Fibroblast of skin of scalp (primary cell): ENCODE measurements around the gene DNAJA2.

Experiments
- DNase-seq: peaks from one replicate; pipeline ENCODE4 v3.0.0-alpha.2; 2013

Gene DNAJA2

DNA sequence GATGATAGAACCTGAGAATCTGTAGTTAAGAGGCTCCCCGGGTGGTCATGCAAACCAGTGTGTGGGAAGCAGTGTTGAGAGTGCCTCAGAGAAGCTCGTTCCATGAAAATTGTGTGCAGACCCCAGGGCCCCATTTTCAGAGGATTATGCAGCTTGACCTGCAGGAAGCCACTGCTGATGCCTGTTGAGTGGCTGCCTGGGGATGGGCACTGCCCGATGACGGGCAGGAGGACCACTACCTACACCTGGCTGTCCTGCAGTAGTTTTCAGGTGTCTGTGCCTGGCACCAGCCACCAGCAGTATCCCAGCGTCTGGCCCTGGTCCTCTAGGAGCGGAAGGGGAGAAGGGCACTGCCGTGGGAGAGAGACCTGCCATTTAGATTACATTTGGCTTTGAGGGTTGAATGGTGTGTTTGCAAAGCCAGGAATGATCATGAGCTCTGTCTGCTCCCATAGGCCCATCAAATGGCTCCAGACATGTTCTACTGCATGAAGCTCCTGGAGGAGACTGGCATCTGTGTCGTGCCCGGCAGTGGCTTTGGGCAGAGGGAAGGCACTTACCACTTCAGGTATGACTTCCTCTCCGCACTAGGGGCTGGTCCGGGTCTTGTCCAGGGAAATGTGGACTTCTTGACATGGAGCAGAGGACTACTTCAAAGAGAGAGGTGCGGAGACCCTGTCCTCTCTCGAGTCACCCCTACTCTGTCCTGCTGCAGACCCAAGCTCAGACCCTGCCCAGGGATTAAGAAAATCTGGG is 46.8 kb downstream of the DNAJA2 start:
- no peak for DNase-seq

DNA sequence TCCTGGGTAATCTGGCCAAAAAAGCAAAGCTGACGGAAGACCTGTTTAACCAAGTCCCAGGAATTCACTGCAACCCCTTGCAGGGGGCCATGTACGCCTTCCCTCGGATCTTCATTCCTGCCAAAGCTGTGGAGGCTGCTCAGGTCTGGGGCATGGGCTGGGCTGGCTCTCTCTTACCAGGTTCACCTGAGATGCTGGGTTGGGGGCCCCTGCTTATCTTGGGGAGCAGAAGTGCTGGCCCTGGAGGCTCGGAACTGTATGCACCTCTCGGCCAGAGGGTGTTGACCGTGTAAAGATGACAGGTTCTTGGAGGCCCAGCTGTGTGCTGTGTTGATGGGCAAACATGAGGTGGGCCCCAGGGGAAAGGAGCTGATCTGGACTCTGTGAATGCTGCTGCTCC is 49.1 kb downstream of the DNAJA2 start:
- no peak for DNase-seq

DNA sequence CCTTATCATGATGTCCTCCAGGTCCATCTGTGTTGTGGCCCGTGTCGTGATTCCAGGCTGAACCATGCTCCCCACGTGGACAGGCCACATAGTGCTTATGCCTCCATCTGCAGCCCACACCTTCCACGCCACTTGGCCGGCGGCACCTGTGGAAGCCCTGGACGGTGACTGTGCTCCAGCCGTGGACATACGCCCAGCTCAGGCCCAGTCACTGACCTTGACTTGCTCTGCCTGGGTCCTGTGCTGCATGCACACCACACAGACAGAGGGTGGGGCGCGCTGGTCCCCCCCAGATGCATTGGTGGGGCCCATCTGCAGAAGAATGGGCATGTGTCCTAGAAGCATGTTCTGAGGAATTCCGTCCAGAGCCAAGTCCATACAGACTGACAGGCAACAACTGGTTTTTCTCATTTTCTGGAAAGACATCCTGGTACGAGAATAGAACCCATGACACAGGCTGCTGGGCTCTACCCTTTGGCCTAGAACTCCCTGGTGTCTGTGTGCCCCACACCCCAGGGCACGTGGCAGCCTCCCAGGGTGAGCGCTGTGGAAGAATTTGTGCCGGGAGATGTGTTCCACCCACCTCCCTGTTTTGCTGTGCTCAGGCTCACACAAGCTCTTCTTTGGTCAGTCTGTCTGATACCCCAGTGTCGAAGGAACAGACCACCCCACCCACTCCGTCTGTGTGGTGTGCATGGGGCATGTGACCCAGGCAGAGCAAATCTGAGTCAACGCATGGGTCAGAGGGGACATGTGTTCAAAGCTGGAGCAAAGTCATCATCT is 49.8 kb downstream of the DNAJA2 start:
- no peak for DNase-seq

DNA sequence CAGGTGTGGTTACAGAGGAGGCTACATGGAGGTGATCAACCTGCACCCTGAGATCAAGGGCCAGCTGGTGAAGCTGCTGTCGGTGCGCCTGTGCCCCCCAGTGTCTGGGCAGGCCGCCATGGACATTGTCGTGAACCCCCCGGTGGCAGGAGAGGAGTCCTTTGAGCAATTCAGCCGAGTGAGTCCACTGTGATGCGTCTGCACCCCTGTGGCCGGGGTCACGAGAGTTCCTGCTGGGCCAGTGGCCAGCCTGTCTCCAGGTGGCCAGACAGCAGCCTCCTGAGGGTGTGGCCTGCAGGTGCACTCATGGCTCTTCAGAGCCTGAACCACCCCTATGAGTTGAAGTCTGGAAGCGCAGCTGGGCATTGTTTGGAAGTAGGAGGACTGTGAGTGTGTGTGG is 51.2 kb downstream of the DNAJA2 start:
- no peak for DNase-seq

DNA sequence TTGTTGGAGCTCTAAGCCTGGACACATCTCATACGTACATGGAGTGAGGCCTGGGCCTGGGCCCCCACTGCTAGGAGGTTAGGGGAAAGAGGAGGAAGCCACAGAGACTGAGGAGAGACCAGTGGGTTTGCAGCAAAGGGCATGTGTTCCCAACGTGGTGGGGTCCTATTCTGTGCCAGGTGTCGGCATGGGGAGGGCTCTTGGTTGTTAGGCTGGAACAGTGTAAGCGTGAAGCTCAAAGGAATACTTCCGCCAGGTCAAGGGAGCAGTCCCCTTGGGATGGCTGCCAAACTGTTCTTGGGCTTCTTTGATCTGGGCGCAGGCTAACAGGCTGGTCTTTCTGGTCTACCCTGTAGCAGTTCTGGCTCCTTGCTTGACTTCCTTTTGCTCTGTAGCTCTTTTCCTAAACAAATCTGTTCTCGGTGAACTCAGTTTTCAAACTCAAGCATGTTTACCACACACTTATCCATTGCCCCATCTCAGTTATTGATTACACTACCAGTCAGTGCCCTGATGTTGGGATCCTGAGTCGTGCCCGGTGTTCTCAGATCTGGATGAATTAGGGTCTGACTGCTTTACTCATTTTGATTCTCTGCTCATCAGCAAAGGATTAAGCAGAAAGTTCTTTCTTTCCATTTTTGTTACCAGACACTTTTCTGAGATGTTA is 52.9 kb downstream of the DNAJA2 start:
- DNase-seq: no peak

DNA sequence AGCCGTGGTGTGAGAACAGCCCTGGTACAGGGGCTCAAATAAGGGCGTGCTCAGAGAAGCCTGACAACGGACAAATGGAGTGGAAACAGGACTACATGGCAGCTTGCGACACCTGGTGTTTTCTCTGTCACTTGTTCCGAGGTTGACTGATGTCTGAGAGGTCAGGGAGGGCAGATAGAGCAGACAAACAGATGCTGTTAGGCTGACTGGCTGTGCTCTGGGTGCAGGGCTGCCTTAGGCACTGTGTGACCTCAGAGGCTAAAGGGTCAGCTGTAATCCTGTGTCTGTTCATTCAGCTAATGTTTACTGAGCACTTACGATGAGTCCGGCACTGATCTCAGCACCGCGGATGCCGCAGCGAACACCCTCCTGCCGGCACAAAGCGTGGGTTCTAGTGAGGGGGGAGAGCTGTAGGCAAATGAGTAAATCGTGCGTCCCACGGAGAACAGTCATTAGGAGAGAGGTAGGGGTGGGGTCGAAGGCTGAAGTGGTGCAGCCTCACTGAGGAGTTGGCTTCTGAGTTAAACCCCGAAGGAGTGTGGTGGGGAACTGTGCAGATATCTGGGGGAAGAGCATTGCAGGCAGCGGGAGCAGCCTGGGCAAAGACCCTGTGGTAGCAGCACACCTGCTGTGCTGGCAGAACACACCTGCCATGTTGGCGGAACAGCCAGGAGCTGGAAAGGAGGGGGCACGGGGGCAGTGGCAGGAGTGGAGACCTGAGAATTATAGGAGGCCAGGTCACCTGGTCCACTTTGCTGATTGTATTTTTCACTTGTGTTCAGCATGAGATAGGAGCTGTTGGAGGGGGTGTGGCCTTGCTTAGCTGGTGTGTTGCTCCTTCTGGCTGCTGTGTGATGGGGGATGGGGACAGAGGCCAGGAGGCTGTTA is 54.3 kb downstream of the DNAJA2 start:
- no peak for DNase-seq

DNA sequence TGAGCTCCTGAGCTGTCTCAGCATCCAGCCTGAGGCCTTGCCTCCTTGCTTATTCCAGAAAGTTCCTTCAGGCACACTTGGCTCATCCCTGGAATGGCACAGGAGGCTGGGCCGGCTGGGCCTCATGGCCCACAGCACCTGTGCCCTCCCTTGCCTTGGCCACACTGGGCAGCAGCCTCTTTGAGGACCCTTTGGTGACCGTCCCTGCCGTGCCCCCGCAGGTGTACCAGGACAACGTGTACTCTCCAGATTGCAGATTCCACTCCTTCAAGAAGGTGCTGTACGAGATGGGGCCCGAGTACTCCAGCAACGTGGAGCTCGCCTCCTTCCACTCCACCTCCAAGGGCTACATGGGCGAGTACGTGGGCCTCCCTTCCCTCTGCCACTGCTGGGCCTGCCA is 55.1 kb downstream of the DNAJA2 start:
- no peak for DNase-seq

DNA sequence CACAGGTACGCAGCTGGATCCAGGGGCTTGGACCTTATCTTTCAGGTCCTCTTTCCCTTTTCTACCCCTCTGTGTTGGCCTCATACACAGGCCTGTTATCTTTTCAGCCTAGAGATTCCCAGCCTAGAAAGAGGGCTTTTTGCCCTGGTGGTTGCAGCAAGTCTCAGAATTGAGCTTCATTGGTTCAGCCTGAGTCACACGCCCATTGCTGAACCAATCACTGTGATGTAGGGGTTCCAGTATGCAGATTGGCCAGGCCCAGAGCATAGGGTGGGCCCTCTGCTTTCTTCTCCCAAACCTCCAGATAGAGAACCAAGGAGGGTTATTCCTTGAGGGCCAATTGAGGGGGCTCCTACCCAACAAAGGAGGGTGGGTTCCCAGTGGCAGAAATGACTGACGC is 56.5 kb downstream of the DNAJA2 start:
- no peak for DNase-seq

DNA sequence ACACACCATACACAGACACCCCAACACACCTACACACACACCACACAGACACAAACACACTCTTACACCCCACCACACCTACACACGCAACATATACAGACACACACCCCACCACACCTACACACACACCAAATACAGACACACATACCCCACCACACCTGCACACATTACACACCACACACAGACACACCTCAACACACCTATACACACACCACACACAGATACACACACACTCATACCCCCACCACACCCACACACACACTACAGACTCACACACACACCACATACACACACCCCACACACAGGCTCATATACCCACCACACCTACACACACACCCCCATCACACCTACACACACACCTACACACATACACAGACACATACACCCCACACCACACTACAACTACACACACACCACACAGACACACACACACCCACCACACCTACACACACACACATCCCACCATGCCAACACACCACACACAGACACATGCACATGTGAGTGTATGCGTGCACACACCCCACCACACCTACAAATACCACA is 57.9 kb downstream of the DNAJA2 start:
- no peak for DNase-seq

DNA sequence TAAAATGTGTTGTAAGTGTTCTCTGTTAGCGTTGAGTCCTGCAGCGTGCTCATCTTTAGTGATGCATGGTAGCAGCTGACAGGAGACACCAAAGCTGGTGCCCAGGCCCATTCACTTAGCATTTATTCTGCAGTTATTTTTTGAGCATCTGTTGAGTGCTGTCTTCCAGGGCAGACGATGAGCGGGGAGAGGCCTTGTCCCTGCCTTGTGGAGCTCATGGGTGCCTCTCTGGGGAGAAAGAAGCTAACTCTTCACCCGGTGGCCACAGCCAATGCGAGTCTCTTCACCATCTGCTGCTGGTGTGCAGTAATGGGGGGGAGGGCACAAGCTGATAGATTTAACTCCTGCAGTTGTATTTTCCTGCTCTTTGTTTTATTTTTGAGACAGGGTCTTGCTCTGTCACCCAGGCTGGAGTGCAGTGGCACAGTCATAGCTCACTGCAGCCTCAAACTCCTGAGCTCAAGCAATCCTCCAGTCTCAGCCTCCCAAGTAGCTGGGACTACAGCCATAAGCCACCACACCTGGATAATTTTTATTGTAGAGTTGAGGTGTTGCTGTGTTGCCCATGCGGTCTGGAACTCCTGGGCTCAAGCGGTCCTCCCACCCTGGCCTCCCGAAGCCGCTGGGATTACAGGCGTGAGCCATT is 58.8 kb downstream of the DNAJA2 start:
- DNase-seq: no peak

DNA sequence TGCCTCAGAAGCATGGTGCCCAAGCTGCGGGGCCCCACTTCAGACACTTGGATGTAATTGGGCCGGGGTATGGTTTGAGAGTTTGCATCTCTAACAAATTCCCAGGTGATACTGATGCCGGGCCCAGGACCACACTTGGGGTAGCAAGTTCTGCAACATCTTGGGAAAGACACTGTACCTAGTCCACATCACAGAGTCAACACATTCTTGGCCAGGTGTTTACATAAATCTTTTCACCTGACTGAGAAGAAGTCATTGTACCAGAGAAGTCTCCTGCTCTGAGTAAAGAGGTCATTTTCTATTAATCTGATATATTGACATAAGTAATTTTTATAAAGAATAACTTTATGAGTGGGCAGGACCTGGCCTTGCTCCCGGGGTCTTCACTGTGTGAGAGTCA is 61.8 kb downstream of the DNAJA2 start:
- DNase-seq: no peak

DNA sequence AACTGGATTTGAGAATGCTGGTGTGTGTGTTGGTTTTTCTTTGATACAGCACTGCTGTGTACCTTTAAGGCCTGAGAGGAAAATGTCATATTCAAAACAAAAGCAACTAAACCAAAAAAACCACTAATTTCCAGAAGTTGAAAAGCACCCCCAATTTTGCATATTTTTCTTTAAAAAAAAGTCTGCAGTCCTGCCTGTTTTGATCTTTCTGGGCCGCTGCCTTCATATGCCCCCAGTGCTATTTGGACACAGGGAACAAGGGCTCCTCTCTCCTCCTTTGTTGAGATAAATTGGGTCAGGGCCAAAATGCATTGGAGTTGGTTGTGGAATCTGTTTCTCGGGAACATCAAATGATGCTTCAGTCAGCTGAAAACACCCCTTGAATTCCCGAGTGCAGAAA is 62.4 kb downstream of the DNAJA2 start:
- DNase-seq: no peak

DNA sequence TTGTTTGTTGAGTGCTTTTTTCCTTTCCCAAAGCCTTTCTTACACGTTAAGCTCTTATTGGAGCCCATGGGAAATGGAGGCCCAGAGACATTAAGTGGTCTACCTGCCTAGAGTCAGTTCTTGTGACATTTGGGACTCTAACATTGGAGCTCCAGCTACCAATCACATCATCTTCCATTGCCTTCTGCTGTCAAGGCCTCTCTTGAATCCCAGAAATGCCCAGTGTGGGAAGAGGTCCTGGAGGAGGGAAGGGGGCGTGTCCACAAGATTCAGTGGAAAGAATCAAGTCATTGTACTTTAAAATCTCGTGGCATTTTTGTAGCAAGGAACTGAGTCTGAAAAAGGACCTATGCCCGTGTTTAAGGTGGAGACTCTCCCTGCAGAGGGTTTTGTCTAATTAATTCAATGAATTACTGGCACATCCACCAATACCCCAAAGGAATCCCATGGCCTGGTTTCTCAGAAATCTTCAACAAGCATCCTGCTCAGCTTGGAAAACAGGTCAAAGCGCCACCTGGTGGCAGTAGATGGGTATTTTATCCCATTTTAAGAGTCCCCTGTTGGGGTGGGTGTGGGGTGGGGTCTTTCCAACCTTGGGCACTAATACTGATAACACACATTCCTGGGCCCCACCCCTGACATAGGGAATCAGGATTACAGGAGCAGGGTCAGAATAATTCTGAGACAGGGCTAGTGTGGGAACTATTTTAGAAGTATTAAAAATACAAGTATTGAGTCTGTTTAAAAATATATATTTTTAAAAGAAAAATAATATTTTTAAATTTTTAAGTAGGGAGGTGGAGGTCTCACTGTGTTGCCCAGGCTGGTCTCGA is 64.7 kb downstream of the DNAJA2 start:
- peak; percentile 64 for DNase-seq

DNA sequence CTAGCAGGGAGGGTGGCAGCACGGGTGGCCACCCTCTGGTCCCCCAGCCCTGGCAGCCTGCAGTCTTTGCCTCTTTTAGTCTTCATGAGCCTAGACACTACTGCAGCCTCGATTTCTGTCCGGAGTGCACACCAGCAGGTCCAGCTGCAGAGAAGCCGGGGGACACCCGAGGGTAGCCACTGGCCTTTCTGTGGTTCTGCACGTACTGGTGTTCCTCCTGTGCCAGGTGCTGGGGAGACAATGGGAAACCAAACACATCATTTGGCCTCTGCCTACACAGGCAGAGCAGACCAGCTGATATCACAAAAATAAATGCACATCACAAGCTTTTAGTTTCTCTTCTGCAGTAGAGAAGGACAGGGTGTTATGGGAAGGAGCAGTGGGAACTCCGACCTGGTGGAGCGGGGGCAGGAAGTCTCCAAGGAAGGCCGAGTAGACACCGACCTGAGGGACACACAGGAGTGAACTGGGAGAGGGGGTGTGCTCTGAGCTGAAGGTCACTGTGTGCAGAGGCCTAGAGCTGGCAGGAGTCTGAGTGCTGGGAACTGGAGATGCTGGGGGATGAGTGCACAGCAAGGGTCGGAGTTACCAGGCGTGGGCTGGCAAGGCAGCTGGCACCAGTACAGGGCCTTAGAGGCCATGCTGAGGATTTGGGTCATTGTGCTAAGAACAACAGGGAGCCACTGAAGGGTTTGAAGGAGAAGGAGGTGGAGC is 66.3 kb downstream of the DNAJA2 start:
- DNase-seq: no peak

DNA sequence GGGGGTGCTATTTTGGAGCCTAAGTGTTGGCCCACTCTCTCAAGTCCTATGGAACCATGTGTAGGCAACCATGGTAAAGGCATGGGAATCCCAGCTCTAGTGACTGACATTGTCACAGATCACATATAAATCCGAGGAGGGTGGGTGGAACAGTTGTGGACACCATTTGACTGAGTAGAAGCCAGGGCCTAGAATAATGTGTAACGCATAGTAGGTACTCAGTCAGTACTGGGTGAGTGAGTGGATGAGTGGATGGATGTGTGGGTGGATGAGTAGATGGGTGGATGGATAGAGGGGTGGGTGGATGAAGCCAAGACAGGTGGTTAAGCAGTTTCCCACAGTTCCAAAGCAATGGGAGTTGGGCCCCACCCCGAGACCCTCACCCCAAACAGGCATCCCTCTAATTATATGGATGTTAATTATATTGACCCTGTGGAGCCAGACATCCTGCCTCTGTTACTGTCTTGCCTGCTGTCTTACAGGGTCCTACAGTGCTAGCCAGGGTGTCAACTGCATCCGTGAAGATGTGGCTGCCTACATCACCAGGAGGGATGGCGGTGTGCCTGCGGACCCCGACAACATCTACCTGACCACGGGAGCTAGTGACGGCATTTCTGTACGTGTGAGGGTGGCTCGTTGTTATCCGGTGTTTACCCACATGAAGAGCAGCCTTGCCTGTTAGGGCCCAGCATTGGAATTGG is 67.0 kb downstream of the DNAJA2 start:
- no peak for DNase-seq
